Caco-2 (cell line): ENCODE data around the gene CUL1. TPM values are rescaled to one million over a fixed set of nuclear protein-coding genes. Genes with fewer than 3 reads are reported as not detected.
A peak's percentile ranks its signal among the peaks of the same experiment; 100 is the strongest.
"Not testable (repeated sequence)": the region's sequence is repeated elsewhere in the genome, so short reads cannot be mapped to it uniquely, and the experiment has no call there.

Source experiments
- BruUV-seq: library from RNA; stranded (reverse); fragments of 400-500 nt; replicated peaks from 2 replicates; lab custom pipeline; 2021; lab: Mats Ljungman, UMichigan
- CTCF ChIA-PET: fragments of 300-600 bp; sonication (Branson Sonifier 250); formaldehyde crosslinking; loops from one replicate; lab custom pipeline; 2022; ENCODE audit warnings: antibody characterized with exemption; lab: Charles Lee
- POLR2A ChIA-PET: fragments of 300-600 bp; sonication (Branson Sonifier 250); formaldehyde crosslinking; loops from one replicate; lab custom pipeline; 2022; ENCODE audit warnings: antibody characterized with exemption; lab: Charles Lee
- DNase-seq, 2 experiments: peaks; one replicate each; pipeline versions ENCODE4 v3.0.0 to v3.0.0-alpha.2; 2020 to 2022
- H3K27me3 ChIP-seq: replicated peaks from 2 replicates; pipeline ENCODE4 v1.6.0; 2011; ENCODE audit warnings: low read length; ENCODE audit not compliant: control insufficient read depth, insufficient read depth
- H3K36me3 ChIP-seq: 2 replicates; pipeline ENCODE4 v1.5.1; 2011; ENCODE audit warnings: low read length; ENCODE audit not compliant: control insufficient read depth, insufficient read depth
- H3K4me1 ChIP-seq: fragments of 250-450 bp; sonication (Bioruptor Pico); 2 replicates; pipeline ENCODE4 v1.5.1; 2020; ENCODE audit warnings: mild to moderate bottlenecking
- H3K4me3 ChIP-seq: 2 replicates; pipeline ENCODE4 v1.5.1; 2011; ENCODE audit warnings: low read depth, mild to moderate bottlenecking, control low read depth, low read length
- H3K9me3 ChIP-seq: fragments of 250-450 bp; sonication (Bioruptor Pico); 2 replicates; pipeline ENCODE4 v1.5.1; 2020; ENCODE audit warnings: mild to moderate bottlenecking, moderate library complexity
- H3K27ac Mint-ChIP-seq: one replicate; pipeline ENCODE4 v1.8.0; 2022; ENCODE audit warnings: mixed read lengths; ENCODE audit not compliant: unreplicated experiment
- H3K27me3 Mint-ChIP-seq: one replicate; pipeline ENCODE4 v1.8.0; 2022; ENCODE audit warnings: mixed read lengths; ENCODE audit not compliant: insufficient read depth, unreplicated experiment
- H3K36me3 Mint-ChIP-seq: one replicate; pipeline ENCODE4 v1.8.0; 2022; ENCODE audit warnings: mild to moderate bottlenecking, mixed read lengths; ENCODE audit not compliant: insufficient read depth, unreplicated experiment
- H3K4me1 Mint-ChIP-seq: one replicate; pipeline ENCODE4 v1.8.0; 2022; ENCODE audit warnings: low read depth, mixed read lengths; ENCODE audit not compliant: unreplicated experiment
- H3K4me3 Mint-ChIP-seq: one replicate; pipeline ENCODE4 v1.8.0; 2022; ENCODE audit warnings: mild to moderate bottlenecking, moderate library complexity, mixed read lengths; ENCODE audit not compliant: unreplicated experiment
- H3K9me3 Mint-ChIP-seq: one replicate; pipeline ENCODE4 v1.8.0; 2022; ENCODE audit warnings: mixed read lengths; ENCODE audit not compliant: unreplicated experiment
- CTCF ChIP-seq, 2 experiments: fragments of 200-600 bp in 1 of 2; IDR thresholded peaks; 1 replicate in 1 of 2; 2 replicates in 1 of 2; pipeline versions ENCODE4 v1.5.1 to v1.8.0; 2011 to 2022; ENCODE audit warnings: antibody characterized with exemption in 1 of 2, control low read depth in 1 of 2, inconsistent platforms in 1 of 2, low read depth in 1 of 2, low read length in 1 of 2, mild to moderate bottlenecking in 1 of 2, moderate library complexity in 1 of 2; ENCODE audit not compliant: insufficient read depth in 1 of 2, severe bottlenecking in 1 of 2, unreplicated experiment in 1 of 2
- intact Hi-C: fragments of 100-400 bp; cut with micrococcal nuclease; formaldehyde crosslinking; loops from one replicate; pipeline ENCODE4 v1.10.0; 2022; ENCODE audit not compliant: unreplicated experiment
- total RNA-seq: library from RNA; stranded (reverse); gene quantifications from 2 replicates; pipeline ENCODE4 v1.2.3, GENCODE V29; 2022

Gene CUL1
- total RNA-seq, 1 experiment from 2014 or later = 71.9 TPM

GRCh38 chr7:148702876-148703670 lies 4.4 kb downstream of the CUL1 start:
- Histone ChIP-seq H3K36me3 (no peaks in the 10 kb centered on the region), H3K4me3 (no peak overlapping the region), H3K27me3 (no peaks in the 10 kb centered on the region), H3K4me1 (peaks cover 43% of the 10 kb centered on the region), H3K9me3 (no peaks in the 10 kb centered on the region)
- Mint-ChIP-seq H3K4me3 (no peak overlapping the region), H3K9me3 (no peaks in the 10 kb centered on the region), H3K36me3 (peaks cover 12% of the 10 kb centered on the region), H3K27me3 (no peaks in the 10 kb centered on the region), H3K27ac (peak overlapping the region; percentile 2), H3K4me1 (peaks cover 54% of the 10 kb centered on the region)
- DNase-seq = no peak
- ChIA-PET CTCF (no interaction called here), POLR2A (no interaction called here)
- no peak for TF ChIP-seq CTCF (IDR thresholded peaks at IDR 0.05; ENCODE audit: insufficient read depth in 1 of 2, low read depth in 1 of 2, low read length in 1 of 2, severe bottlenecking in 1 of 2, unreplicated experiment in 1 of 2)
- intact Hi-C loops = no loop called here
- BruUV-seq = no TSS peak

- intact Hi-C loops, H3K4me3 ChIP-seq, BruUV-seq, CTCF ChIA-PET, H3K9me3 Mint-ChIP-seq, H3K4me3 Mint-ChIP-seq, DNase-seq, H3K9me3 ChIP-seq, POLR2A ChIA-PET, H3K27me3 ChIP-seq, H3K27me3 Mint-ChIP-seq, H3K36me3 ChIP-seq, H3K27ac Mint-ChIP-seq: not testable (repeated sequence)
- Mint-ChIP-seq H3K4me1 (peaks cover 59% of the 10 kb centered on the region), H3K36me3 (peaks cover 11% of the 10 kb centered on the region)
- peaks cover 49% of the 10 kb centered on the region for H3K4me1 ChIP-seq
Measured at GRCh38 chr7:148703671-148703962, 4.9 kb downstream of the CUL1 start.

GRCh38 chr7:148704189-148704588 lies 5.5 kb downstream of the CUL1 start:
- no peaks in the 10 kb centered on the region for H3K27me3 Mint-ChIP-seq
- no peak for DNase-seq
- ChIA-PET CTCF (no interaction called here), POLR2A (no interaction called here)
- H3K9me3 Mint-ChIP-seq = no peaks in the 10 kb centered on the region
- no peaks in the 10 kb centered on the region for H3K9me3 ChIP-seq
- H3K4me3 ChIP-seq = no peak overlapping the region
- intact Hi-C loops = no loop called here
- no peak for TF ChIP-seq CTCF (IDR thresholded peaks at IDR 0.05; ENCODE audit: insufficient read depth in 1 of 2, low read depth in 1 of 2, low read length in 1 of 2, severe bottlenecking in 1 of 2, unreplicated experiment in 1 of 2)
- H3K36me3 Mint-ChIP-seq = peaks cover 11% of the 10 kb centered on the region
- BruUV-seq = no TSS peak
- no peaks in the 10 kb centered on the region; the same call in 1 of the 2 replicates for H3K36me3 ChIP-seq
- peaks cover 60% of the 10 kb centered on the region for H3K4me1 Mint-ChIP-seq
- peaks cover 53% of the 10 kb centered on the region for H3K4me1 ChIP-seq
- H3K27ac Mint-ChIP-seq = no peak overlapping the region
- no peak overlapping the region for H3K4me3 Mint-ChIP-seq
- no peaks in the 10 kb centered on the region for H3K27me3 ChIP-seq
